A549 treated with ZK216348 at 1 μM for 4 hours (cell line): ENCODE measurements around the gene HINT3. TPM values are rescaled to one million over a fixed set of nuclear protein-coding genes. Genes with fewer than 3 reads are reported as not detected.

Source experiments
- total RNA-seq: library from RNA; stranded (reverse); fragments of 200-300 nt; extraction: Qiagen RNA extraction; gene quantifications from 5 replicates; pipeline ENCODE4 v1.2.3, GENCODE V29; 2022; ENCODE audit warnings: low read depth

Gene HINT3
- total RNA-seq, result 4.2 to 7.5 TPM (median 6.7 TPM) in 5 replicates

DNA sequence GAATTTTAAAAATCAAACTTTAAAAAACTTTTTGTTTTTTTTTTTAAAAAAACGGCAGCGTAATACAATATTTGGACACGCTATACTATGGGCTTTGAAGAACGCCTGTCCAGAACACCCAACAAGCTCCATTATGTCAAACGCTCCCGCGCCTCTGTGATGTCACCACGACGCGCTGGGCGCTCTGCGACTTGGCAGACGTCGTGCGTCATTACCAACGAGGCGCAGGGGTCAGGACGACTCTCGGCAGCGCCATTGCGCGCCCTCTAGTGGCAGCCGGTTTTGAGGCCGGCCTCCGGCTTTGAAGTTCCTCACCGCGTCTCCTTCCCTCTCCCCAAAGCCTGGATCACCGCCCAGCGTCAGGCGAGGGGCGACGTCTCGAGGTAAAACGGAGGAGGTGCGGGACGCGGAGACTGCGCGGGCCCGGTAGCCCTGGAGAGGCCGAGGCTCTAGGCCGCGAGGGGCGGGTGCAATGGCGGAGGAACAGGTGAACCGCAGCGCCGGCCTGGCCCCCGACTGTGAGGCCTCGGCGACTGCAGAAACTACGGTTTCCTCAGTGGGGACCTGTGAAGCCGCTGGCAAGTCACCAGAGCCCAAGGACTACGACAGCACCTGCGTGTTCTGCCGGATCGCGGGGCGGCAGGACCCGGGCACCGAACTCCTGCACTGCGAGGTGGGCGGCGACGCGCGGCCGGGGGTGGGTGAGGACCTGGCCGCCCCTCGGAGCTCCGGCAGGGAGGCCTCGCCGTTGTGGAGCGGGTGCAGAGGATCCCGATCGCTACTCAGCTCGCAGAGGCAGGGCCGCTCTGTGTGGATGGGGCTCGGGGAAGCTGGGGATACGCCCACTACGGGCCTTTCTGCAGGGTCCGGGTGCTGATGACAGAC, at the start of gene HINT3:
Gene HINT3 (plus strand): TSS at position 265 of the 885 bp plus-strand sequence. CDS start 208 bp downstream, at position 473.

DNA sequence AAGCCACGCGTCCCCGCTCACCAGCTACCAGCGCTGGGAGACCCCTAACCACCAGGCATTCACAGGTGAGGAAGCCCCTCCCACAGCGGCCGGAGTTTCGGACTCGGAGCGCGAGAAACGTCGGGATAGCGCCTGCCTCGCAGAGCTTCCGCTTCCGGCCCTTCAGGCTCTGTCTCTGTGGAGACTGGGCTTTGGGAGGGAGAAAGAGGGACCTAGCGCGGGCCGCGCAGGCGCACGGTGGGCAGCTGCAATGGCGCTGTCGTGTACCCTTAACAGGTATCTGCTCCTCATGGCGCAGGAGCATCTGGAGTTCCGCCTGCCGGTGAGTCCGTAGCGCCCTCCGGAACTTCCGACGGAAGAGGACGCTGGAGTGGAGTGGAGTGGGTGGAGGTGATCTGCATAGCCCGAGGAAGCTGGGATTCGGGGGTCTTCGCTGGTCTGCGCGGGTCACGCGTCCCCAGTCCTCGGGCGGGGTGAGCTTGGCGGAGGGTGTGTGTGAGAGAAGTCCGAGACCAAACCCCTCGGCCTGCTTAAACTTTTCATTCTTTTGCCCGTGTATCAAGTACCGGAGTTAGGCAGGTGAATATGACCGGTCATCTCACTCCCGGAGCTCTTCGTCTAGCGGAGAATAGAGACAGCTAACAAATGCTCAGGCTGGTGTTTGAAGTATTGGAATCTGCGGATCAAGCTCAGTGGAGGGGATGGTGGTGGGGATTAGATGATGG, 29.9 kb downstream of the HINT3 start, which contains the start of gene TRMT11:
Gene TRMT11 (plus strand): TSS at position 240 of the 725 bp plus-strand sequence. CDS start 11 bp downstream, at position 251.

Other genes with a start within 250 kb of the HINT3 start
- 0.06 to 0.09 TPM (median 0.08 TPM) in 3 of 5 replicates, not detected in the others for gene HEY2, start 207.1 kb upstream of the HINT3 start, total RNA-seq
- 9.1 to 23.5 TPM (median 18.8 TPM) in 5 replicates for gene NCOA7, start 165.8 kb upstream of the HINT3 start, total RNA-seq
- gene TRMT11, start 29.8 kb downstream of the HINT3 start, total RNA-seq, result 9.8 to 13.4 TPM (median 11.1 TPM) in 5 replicates